HG03521 (cell line): Measurements from ENCODE around the gene ETV3.
A peak's percentile ranks its signal among the peaks of the same experiment; 100 is the strongest.

Experiments
- ATAC-seq: cut with Tn5 transposase; IDR thresholded peaks from one replicate; pipeline ENCODE4 v1.9.1; 2021; ENCODE audit warnings: mild to moderate bottlenecking, moderate library complexity; ENCODE audit not compliant: unreplicated experiment

Gene ETV3

GRCh38 chr1:157162345-157162744, 24.1 kb upstream of the ETV3 start:
- ATAC-seq, result no peak

DNA sequence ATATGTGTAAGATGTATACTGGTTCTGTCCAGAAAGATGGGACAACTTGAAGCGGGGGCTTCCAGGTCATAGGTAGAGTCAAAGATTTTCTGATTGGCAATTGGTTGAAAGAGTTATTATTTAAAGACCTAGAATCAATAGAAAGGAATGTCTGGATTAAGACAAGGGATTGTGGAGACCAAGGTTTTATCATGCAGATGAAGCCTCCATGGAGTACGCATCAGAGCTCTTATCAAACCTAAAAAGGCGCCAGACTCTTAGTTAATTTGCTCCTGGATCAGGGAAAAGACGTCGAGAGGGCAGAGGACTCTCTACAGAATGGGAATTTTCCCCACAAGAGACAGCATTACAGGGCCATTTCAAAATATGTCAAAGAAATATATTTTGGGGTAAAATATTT, 23.7 kb upstream of the ETV3 start:
- ATAC-seq, result no peak

GRCh38 chr1:157158967-157159366, 20.8 kb upstream of the ETV3 start:
- no peak for ATAC-seq

GRCh38 chr1:157157501-157158190, 19.5 kb upstream of the ETV3 start:
- ATAC-seq, result no peak

GRCh38 chr1:157156058-157156541, 17.9 kb upstream of the ETV3 start:
- ATAC-seq, result peak; percentile 48

- ATAC-seq, result no peak
Observed at GRCh38 chr1:157155658-157156057, 17.5 kb upstream of the ETV3 start.

DNA sequence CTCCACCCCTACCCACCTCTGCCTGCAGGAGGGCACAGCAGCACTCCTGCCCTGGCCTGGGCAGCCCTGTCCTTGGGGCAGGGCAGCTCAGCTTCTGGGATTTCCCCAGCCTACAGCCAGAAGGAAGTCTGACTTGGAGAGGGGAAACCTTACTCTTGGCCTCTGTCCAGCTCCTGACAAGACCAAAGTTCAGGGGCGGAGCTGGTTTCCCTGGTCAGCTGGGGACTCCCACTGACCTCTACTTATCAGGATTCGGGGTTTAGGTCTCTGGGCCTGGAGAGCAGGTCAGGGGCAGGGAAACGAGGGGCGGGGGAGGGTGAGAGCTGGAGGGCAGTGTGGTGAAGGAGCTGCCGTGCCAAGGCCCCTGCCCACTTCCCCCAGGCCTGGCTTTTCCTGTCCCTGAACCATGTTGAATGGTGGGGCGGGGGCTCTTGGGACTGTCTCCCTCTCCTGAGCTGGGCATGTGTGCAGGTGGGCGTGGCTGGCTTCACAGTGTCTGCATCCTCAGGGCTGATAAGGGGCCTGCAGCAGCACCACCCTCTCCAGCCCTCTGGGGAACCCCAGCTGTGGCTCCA, 16.8 kb upstream of the ETV3 start:
- ATAC-seq, result no peak

DNA sequence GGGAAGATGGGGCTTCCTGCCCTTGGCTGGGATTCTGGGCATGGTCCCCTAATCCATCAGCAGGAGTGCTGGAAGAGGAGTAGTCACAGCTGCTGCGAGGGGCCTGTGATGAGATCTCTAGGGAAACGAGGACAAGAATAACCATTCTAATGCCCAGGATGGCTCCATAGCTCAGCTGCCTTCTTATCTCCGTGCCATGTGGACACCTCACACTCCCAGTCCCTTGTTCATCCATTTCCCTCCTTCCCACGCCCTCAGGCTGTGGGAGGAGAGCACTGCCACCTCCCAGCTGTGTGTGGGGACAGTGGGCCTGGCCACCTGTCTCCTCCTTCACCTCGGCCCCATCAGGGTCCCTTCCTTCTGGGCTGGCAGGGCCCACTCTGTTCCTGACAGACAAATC, 16.1 kb upstream of the ETV3 start:
- ATAC-seq, result no peak

DNA sequence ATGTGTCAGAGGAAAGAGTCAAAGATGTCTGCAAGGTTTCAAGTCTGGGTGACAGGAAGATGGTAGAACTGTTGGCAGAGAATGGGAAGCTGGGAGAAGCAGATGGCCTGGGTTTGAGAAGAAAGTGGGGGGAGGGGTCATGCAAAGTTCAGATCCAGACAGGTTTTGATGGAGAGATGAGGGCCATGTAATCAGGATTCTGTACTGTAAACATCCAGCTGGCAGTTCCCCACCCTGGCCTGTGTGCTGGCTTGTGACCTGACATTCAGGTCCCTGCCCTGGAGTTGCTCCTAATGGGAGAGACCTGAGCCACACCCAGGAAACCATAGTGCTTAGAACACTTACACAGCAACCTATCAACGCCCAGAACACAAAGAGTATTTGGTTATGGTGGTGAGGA, 15.6 kb upstream of the ETV3 start:
- no peak for ATAC-seq

DNA sequence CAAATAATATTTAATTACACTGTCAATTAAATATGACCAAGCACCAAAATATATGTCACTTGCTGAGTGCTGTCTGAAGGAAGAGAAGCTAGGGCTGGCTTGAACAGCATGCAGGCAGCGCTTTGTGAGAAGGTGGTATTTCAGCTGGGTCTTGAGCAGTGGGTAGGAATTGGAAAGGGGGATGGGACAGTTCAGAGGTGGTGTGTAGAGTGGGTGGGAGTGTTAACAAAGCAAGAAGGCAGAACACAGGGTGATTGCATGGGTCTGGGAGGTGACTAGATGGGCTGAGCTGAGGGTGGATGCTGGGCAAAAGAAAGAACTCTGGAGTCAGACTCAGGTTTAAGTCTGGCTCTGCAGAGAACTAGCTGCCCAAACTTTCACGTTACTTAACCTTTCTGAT, 14.3 kb upstream of the ETV3 start:
- no peak for ATAC-seq

DNA sequence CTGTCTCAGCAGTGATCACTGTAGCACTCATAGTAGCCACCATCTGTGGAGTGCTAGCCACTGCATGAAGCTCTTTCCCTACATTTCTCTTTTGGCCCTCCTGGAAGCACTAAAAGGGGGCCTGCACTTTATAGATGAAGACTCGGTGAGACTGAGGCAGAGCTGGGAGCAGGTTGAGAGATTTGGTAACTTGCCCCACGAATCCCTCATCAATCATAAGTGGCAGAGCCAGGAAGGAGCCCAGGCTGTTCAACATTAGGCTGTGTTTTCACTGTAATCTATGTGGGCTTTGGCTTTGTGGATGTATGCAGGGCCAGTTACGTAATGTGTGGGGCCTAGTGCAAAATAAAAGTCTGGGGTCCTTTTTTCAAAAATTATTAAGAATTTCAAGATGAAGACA, 13.3 kb upstream of the ETV3 start:
- ATAC-seq, result no peak

DNA sequence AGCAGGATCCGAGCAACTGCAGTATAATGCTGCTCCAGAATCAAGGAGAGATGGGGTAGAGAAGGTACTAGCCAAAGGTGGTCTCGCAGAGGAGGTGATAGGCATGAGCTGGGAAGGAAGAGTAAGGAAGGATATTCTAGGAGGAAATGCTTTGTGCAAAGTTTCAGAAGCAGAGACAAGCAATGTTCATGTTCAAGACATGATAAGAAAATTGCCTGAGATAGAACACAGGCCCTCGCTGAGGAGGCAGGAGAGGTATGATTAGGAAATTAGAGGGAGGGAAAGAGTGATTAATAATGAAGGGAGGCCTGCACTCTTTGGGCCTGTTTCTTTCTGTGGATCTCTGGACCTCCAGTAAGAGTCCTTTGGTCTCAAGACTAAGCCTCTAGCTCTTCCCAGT, 12.9 kb upstream of the ETV3 start:
- ATAC-seq, result no peak

DNA sequence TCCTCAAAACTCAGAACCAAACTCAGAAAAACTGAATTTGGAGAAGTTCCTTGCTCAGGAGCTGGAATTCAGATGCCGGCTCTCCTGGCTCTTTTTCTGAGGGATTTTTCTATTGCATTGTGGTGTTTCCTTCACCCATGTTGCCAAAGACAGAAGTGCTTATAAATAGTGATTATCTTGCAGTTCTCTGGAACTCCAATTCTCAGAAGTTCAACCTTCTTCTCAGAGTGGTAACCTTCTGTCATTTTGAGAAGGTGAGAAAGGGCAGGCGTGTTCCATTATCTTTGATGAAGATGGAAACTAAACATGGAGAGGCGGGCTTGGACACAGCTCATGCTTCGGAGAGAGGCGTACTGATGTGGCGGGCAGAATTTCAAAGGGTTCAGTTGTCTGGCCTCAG, 12.4 kb upstream of the ETV3 start:
- ATAC-seq, result no peak

DNA sequence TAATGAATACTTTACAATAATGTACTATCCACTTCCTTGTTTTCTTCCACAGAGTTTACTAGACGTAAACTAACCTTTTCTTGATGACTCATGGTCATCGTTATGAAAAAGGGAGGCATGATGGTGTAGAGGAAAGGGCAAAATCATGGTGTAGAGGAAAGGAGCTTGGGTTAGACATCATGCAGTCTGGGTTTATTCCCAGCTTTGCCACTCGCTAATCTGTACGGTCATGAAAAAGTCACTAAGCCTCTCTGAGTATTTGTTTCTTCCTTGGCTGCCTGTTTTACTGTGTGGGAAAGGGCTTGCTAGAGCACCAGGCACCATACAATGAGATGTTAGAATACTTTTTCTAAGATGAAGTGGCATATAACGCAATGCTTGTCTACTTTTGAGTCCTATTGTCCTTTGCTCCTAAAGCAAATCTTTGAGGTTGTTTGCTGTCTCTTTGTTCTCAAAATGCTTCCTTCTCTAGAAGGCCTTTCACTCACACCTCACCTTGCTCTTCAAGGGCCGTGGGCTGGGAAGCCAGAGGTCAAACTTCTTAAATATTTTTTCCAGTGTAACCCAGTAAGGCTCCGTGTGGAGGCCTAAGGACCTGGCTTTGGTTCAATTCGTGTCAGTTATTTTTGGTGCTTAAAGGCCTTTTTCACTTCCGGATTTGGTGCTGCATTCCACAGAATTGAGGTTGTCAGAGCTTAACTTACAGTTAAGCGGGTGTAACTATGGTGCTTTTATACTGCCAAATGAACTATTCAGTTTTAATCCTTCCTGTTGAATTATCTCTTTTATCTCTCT, 9.9 kb upstream of the ETV3 start:
- no peak for ATAC-seq

GRCh38 chr1:157147037-157147436, 8.8 kb upstream of the ETV3 start:
- no peak for ATAC-seq

- ATAC-seq, result no peak
Observed at GRCh38 chr1:157146244-157146643, 8.0 kb upstream of the ETV3 start.

GRCh38 chr1:157145076-157145475, 6.9 kb upstream of the ETV3 start:
- no peak for ATAC-seq

DNA sequence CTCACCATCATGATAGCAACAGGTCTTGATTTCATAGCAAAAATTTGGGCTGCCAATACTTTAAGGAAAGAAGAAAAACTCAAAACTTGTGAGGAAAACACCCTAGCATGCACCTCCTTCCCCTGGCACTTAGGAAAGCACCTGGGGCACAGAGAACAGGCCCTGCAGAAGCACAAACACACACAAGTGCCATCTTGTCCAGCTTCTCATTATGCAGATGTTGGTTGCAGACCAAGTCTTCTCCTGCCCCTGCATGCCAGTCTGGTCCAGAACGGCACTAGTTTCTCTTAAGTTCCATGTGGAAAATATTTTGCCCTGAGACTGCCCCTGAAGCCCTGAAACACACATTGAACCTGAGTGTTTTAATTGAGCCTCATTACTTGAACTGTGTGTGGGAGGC, 6.3 kb upstream of the ETV3 start:
- ATAC-seq, result no peak

GRCh38 chr1:157142765-157143423, 4.7 kb upstream of the ETV3 start:
- ATAC-seq, result no peak

DNA sequence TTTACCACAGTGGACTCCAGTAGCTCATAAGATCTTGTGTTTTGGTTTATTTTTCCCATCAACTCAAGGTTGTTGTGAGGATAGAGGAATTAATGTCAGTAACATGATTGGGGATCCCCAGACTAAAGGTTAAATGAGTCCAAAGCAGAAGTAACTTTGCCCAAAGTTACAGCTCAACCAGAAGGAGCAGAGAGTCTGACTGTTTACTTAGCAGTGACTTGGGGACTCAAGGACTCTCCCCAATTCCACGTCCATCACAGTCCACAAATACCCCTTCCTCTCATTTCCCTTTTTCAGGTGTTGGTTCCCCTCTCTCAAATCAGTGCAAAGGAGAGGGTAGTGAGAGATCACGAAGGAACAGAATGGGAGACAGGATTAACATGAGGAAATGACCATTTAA, 4.0 kb upstream of the ETV3 start:
- ATAC-seq, result no peak

DNA sequence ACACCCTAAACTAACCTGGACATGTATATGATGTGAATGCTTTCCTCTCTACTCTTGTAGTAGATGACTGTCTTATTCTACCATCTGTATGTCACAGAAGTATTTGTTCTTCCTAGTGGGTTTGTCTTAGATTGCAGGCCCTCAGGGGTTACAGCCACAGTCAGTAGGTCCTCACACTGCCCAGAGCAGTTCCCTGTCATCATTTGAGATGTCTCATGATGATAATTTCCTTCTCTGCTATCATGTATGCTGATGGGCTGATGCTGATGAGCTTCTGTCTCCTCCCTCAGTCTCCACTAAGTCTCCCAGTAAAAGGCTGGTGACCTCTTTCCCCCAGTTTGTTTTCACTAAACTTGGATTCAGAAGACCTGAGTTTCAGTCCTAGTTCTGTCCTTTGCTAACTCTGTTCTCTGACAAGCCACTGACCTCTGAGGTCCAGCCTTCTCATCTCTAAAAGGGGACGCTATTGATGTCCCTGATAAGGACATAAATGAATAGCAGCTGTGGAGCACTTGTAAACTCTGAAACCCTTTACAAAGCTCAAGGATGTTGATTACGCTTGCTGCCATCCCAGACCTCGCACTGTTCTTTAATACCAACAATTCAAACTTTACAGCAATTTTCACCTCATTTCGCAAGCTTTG, 3.1 kb upstream of the ETV3 start:
- ATAC-seq, result no peak
